ENCODE measurements around the gene WDR33.

WDR33 gene

DNA sequence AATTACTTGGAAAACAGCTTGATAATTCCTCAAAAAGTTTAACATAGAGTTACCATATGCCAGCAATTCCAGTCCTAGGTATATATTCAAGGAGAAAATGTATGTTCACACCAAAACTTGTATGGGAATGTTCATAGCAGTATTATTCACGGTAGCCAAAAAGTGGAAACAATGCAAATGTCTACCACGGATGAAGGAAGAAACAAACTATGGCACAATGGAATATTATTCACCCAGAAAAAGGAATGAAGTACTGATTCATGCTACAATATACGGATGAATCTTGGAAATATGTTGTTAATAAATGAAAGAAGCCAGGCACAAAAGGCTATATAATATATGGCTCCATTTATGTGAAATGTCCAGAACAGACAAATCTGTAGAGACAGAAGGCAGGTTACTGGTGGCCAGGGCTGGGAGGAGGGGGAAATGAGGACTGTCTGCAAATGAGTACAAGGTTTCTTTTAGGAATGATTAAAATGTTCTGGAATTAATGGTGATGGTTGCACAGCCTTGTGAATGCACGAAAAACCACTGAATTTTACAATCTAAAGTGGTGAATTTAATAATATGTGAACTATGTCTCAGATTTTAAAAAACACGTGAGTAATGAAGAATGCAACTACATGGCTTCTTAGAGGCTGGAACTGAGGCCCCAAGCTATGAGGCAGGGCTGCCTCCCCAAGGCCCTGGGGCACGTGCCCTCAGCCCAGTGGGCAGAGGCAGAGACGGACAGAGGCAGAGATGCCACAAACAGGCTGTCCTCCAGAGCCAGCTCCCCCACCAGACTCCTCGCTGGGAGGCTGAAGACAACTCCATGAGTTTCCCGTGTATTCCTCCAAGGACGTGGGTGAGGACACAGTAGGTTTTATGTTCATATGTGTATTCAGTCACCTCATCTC lies 140.7 kb downstream of the WDR33 start:
- DNase-seq, result no peak

DNA sequence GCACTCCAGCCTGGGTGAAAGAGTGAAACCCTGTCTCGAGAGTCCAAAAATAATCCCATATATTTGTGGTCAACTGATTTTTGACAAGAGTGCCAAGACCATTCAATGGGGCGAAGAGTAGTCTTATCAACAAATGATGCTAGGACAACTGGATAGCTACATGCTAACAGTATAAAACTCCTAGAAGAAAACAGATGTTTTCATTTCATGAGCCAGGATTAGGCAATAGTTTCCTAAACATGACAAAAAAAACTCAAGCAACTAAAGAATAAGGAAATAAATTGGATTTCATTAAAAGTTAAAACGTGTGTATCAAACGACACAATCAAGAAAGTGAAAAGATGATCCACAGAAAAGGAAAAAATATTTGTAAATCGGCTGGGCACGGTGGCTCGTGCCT lies 141.9 kb downstream of the WDR33 start:
- no peak for DNase-seq

DNA sequence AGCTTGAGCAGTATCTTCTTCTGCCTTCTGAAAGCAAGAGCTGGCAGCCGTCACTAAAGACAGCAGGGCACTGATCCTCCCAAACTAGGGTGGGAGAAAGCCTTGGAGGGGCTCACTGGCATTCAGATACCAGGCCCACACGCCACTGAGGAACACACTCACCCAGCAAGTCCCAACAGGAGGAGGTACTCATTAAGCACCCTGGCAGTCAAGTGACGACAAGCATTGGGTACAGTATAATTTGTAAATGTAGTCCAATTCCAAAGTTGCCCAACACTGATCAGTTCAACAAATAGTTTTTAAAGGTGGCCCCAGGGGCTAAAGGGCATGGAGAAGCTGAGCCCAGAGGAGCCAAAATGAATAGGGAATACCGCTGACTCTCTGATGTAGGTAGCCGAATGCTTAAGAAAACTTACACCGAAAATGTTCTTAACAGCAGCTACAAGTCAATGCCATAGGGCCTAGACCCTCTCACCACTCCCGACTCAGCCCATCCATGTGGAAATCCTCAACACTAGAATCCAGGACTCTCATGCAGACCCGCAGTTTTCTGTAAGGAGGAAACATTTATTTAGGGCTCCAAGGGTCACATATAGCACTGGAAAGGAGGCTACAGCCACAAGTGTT lies 145.6 kb downstream of the WDR33 start:
- DNase-seq, result no peak

DNA sequence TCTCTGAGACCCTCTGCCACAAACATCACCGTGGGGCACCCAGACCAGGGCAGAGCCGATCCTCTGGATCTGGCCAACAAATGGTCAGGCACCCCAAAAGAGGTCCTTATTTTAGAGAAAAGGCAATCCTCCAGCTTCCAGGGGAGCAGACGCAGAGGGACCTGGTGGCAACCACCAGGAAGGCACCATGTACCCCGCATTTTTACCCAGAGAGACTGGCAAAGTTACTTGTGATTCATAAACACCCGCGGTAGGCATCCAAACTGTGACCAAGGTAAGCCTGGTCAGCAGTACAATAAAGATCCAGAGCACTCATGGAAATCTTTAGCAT lies 146.1 kb downstream of the WDR33 start:
- DNase-seq, result no peak

DNA sequence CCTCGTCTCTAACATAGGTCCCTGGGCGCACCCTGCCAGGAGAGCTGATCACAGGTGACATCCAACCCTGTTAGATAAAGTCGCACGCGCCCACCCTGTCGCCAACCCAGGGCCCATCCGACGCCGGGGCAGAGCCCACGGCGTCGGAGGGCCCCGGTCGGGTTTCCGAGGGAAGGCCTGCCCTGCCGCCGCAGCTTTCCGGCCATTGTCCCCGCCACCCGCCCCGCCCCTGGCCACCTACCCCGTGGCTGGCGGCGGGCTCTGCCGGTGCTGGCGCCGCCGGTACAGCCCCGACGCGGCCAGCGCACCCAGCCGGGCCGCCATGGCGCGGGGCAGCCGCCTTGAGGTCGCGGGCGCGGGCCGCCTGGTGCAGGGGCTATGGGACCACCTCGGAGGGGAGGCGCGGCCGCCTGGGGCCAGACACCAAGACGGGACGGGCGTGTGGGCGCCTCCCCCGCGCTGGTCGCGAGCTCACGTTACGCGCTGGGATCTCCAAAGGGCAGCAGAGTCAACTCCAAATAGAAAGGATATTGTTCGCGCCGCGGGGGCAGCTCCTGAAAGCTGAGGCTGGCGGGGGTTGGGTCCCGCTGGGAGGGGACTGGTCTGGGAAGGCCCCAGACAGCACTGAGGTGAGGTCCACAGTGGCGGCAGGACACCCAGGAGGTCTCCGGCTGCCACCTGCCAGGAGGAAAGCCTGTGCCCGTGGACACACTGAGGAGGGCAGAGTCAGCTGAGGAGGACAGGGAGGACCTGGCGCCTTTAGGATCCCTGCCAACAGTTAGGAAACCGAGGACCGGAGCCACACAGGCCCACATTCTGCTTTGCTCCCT lies 146.7 kb downstream of the WDR33 start:
- DNase-seq, result no peak

DNA sequence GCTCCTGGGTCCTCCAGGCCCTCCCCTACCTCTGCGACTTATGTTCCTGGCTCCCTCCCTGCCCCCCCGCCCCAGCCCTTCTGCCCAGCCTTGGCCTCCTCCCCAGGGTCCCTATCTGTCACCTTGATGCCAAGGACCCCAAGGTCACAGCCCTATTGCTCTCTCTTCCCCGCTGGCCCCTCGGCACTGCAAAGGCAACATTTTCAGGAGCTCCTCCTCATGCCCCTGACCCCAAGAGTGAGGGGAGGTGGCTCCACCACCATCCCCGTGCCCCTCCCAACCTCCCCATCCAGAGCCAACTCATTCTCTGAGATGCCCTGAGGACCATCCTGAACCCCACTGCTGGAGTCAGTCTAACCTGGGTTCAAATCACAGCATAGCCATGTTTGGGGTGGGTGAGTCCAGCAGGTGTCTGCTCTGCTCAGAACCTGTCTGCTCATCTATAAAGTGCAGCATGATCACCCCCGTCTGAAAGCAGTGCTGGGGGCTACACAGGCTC lies 147.4 kb downstream of the WDR33 start:
- no peak for DNase-seq

DNA sequence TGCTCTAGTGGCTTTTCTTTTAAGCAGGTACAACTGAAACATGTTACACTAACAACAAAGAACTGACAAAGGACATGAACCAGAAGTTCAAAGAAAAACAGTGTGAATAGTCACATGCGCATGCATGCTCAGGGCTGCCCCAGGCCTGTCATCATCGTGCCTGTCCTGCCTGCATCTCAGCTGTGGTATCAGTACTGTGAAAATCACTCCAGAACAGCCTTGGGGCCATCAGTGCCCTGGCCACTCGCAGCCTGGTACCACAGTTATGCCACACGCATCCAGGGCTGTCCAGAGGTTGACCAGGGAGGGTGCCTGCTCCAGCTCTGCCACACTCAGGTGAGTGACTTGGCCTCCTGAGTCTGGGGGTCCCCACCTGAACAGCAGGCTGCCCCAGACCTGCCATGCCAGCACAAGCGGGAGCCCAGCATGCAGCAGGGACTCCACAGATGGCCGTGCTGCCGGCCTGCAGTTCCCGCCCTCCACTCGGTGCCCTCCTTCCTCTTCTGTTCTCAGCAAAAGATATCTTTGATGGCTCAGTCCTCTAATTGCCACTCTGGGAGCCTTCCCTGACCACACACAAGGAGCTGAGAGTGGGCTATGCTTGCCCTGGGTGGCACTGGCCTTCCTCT lies 147.9 kb downstream of the WDR33 start:
- DNase-seq, result no peak

DNA sequence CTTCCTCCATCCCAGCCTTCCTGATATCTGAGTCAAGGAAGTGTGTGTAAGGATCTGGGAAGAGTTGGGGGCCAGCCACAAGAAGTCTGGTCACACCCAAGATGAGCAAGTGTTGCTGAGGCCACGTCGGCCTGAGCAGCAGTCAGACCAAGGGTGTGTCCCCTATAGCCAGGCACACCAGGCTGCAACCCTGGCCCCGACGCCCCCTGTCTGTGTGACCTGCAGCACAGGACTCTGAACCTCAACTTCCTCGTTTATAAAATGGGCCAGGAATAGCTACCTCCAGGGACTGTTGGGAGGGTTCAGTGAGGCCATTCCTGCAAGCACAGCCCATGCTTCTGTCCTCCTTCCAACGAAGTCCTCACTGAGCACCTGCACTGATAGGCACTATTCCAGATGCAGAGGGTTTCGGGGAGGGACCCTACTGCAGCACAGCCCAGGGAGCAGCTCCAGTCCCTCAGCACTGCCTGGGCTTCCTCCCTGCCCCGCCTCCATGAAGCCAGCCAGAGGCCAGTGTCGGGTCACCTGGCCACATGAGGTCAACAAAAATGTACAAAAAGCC lies 148.9 kb downstream of the WDR33 start:
- no peak for DNase-seq

DNA sequence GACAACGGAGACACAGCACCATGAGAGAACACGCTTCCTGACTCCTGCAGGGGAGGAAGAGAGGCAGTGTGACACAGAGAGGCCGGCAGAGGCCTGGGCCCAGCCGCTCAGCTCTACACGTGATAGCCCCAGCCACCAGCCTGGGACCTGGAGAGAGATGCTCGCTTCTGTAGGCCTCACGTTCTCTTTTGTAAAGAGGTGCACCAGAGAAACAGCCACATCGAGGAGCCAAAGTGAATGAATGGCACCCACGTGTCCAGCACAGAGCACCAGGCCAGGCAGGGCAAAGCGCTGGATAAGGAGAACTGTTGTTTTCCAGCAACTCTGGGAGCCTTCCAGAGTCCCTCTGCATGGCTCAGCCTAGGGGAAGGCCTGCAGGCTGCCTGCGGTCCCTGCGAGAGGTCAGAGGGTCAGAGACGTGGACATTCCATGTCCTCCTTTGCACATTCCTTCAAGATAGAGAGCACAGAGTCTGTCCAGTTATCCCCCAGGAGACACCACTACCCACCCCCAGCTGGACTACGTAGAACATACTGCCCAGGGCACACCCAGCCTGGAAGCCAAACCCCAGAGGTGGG lies 149.8 kb downstream of the WDR33 start:
- no peak for DNase-seq

DNA sequence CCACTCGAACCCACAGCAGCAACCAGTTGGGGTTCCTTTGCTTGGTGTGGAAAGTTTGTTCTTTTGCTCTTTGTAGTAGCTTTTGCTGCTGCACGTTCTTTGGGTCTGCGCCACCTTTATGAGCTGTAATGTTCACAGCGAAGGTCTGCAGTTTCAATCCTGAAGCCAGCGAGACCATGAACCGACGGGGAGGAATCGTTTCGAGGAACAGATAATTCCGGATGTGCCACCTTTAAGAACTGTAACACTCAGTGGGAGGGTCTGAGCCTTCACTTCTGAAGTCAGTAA lies 150.7 kb downstream of the WDR33 start:
- no peak for DNase-seq

DNA sequence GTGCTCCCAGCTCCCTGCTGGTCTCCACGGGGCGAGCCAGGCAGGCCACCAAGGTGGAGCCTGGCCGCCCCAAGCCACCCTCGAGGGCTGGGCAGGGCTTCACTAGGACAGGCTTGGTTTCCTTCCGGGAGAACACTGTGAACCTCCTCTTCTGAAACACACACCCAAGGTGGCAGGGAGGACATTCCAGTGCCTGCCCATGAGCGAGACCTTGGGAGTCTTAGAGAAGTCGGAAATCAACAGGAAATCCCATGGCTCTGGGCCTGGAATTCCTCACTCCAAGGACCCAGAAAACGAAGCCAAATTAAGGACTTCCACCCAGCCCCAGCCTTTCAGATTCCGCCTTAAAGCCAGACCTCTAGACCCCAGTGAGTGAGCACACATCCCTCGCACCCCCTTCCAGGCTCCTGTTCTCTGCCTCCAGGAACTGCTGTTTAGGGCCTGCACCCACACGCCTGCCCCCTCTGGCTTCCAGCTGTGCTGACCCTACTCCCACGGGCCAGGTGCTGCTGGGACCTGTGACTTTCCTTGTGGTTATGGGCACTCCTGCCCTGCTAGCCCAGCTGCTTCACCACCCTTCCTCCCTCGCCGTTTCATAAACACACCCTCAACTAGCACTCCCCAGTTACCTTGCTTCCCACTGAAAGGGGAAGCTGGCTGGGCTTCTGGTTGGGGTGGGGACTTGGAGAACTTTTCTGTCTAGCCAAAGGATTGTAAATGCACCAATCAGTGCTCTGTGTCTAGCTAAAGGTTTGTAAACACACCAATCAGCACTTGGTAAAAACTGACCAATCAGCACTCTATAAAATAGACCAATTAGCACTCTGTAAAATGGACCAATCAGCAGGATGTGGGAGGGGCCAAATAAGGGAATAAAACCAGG lies 151.3 kb downstream of the WDR33 start:
- DNase-seq, result no peak

DNA sequence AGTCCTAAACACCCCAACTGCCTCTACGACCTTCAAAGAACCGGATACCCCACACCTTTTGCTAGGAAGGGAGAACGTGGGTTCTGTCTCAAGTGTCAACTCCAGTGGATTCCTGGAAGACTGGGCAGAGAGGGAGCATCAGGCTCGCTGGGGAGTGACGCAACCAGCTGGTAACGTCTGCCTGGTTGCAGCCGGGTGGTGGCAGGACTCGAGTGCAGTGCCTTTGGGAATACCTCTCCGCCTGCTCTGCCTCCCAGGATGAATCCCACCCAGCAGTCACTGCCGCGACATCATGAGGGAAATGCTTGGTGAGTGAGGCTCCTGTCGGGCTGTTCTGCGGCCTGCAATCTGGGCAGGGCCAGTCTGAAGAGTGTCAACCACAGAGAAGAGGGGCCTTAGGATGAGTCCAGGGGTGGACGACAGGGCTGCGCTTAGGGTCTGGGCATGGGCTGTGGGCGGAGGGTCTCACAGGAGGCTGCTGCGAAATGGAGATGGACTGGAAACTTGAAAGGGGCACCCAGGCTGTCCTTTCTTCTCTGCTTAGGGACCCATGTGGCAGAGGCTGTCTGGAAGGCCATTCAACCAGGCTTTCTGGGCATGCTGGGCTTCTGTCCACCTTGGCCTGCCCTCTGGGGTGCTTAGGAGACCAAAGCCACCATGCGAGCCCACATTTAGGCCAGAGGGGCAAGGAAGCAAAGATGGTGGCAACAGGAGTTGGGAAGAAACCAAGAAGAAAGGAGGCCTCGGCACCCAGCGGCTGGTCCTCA lies 152.1 kb downstream of the WDR33 start:
- no peak for DNase-seq

DNA sequence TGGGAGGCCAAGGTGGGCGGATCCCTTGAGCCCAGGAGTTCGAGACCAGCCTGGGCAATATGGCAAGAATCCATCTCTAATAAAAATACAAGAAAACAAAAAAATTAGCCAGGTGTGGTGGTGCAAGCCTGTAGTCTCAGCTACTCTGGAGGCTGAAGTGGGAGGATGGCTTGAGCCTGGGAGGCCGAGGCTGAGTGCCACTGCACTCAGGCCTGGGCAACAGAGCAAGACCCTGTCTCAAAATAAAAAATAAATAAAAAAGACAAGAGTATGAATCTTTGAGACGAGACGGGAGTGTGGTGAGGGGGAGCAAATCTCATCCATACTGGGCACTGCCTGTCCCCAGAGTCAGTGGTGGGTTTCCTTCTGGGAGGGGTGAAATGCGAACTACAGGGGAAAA lies 152.8 kb downstream of the WDR33 start:
- DNase-seq, result no peak

DNA sequence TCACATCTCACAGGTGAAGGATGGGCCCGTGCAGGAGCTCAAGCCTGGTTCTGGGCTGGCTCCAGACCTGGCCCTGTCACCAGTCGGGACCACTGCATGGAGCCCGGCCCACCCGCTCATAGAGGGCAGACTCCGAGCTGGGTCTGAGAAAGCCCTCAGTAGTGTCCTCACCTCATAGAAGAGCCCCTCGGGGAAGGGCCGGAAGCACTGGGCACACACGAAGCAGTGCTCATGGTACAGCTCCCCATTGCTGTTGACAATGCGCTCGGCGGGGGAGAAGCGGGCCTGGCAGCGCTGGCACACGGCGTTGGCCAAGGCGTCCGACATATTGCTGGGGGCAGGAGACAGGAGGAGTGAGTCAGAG lies 153.8 kb downstream of the WDR33 start:
- DNase-seq, result no peak

DNA sequence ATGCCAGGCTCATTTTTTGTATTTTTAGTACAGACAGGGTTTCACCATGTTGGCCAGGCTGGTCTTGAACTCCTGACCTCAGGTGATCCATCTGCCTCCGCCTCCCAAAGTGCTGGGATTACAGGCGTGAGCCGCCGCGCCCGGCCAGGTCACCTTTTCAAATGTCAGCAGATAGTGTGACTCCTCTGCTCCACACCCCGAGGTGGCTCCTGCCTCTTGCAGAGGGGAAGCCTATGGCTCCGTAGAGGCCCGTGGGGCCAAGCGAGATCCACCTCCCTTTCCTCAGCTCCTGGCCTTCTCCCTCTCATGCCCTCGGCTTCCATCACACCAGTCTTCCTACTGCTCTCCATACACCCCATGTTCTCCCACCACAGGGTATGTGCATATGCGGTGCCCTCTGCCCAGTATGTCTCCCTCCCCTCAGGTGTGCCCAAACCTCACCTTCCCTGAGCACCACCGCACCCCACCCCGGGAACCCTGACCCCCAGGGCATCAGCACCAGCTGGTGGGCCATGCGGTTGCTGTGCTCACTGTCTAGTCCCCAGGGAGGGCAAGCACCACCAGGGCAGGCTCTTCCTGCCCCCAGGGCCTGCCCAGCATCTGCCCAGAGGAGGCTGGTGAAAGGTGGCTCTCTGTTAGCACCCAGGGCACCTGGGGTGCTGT lies 154.3 kb downstream of the WDR33 start:
- no peak for DNase-seq

DNA sequence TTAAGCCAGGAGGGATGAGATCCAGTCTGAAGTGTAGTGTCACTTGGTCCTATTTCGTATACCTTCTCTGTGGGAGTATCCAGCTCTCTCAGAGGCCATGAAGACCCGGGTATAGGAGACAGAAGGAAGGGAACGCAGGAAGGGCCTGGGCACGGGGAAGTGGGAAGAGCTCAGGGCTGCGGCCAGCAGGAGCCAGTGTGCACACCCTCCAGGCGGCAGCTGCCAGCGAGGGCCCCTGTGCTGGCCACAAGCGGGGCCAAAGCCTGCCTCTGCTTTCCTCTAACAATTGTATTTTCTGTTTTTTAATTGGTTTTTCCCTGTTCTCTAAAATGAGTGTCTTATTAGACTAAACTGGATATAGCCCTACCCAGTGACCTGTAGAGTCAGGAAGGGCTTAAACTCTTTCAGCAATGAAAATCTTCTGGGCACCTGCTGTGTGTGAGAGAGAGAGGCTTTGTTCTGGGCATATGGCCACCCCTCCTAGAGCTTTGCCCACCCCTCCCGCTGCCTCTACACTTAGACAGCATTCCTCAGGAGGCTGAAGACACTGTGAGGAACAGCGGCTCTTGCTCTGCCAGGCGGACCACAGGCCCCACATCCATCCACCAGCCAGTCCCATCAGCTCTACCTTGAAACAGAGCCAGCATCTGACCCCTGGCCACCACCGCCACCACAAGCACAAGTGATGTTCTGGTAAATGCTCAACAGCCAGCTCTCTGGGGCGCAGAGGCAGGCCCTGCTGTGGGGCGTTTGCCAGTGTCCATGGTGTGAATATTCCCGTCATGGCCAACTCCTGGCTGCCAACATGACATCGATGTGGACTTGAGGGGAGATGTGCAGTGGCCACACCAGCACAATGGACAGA lies 155.5 kb downstream of the WDR33 start:
- DNase-seq, result no peak

DNA sequence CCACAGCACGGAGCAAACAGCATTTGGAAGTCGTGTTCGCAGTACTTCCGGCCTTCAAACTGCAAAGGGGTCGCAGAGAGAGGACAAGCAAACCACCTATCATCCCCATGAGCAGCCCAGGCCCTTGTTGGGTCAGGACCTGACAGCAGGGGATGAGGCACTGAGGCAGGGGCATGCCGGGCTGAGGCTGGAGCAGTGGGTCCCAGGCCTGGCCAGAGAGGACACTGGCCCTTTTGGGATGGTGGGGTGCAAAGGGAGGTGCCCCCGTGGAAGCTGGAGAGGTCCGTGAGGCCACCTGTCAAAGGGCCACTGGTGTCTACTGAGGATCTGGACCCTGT lies 156.2 kb downstream of the WDR33 start:
- no peak for DNase-seq

DNA sequence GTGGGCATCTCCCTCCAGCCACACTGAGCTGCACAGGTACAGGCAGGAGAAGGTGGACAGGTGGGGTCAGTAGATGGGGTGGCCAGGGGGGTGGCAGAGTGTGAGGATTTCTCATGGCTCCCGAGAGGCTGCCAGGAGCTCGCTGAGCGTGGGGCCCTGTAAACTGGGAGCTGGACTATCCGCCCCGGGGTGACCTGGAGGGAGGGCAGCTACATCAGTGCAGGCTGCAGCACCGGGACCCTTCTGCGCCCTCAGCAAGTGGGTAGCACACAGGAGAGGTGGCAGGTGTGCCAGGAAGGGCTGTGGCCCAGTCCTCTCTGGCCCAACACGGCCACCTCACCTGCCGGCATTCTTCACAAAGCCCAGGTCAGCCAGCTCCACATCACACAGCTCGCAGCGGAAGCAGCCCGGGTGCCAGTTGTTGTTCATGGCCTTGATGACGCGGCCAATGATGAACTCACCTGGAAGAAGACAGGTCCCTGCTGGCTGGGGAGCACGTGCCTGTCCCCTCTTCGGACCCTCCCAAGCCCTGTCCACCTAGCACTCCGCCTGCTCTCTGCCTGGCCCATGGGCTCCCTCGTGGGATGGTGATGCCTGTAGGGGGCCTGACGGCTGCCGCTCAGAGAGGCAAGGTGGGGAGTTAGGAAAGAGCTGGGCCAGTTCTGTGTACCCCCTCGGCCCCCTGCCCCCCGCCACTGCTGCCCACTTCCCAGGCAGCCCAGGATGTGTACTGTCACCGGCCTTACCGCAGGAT lies 156.7 kb downstream of the WDR33 start:
- DNase-seq, result no peak

Measured in SW 1271 (cell line).